ENCODE measurements around the gene SPEN.

DNA sequence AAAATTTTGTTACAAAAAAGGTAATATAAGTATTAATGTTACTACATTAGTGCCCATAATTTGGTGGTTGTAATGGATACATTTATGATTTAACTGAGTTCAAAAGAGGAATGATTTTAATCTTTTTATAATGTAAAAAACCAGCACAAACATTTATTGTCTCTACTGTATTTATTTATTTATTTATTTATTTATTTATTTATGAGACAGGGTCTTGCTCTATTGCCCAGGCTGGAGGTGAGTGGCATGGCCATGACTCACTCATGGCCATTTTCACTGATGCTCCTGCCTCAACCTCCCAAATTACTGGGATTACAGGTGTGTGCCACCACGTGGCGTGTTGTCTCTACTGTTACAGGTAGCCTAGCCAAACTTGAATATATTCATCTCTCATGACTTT, 21.9 kb downstream of the SPEN start:
- TF ChIP-seq POLR2A (IDR thresholded peaks at IDR 0.05), result no peak
- TF ChIP-seq, protein P1, sequence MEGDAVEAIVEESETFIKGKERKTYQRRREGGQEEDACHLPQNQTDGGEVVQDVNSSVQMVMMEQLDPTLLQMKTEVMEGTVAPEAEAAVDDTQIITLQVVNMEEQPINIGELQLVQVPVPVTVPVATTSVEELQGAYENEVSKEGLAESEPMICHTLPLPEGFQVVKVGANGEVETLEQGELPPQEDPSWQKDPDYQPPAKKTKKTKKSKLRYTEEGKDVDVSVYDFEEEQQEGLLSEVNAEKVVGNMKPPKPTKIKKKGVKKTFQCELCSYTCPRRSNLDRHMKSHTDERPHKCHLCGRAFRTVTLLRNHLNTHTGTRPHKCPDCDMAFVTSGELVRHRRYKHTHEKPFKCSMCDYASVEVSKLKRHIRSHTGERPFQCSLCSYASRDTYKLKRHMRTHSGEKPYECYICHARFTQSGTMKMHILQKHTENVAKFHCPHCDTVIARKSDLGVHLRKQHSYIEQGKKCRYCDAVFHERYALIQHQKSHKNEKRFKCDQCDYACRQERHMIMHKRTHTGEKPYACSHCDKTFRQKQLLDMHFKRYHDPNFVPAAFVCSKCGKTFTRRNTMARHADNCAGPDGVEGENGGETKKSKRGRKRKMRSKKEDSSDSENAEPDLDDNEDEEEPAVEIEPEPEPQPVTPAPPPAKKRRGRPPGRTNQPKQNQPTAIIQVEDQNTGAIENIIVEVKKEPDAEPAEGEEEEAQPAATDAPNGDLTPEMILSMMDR (IDR thresholded peaks at IDR 0.05), result no peak
